AG04450 (cell line): Measurements from ENCODE around the gene VAC14. TPM values are rescaled to one million over a fixed set of nuclear protein-coding genes. Genes with fewer than 3 reads are reported as not detected.

Experiments used
- CTCF ChIA-PET: fragments of 300-600, 350-600 bp; formaldehyde crosslinking; extraction: SDS; loops from one replicate; lab custom pipeline; 2022; ENCODE audit warnings: antibody characterized with exemption, inconsistent platforms; lab: Charles Lee
- POLR2A ChIA-PET: fragments of 350-600 bp; formaldehyde crosslinking; extraction: SDS; loops from one replicate; lab custom pipeline; 2021; ENCODE audit warnings: antibody characterized with exemption, inconsistent platforms; lab: Yijun Ruan, JAX
- DNase-seq: peaks from one replicate; pipeline ENCODE4 v3.0.0-alpha.2; 2011; ENCODE audit warnings: low read depth, low spot score
- H3K27ac ChIP-seq: one replicate; pipeline ENCODE4 v1.5.1; 2012; ENCODE audit warnings: low read depth, low read length, control low read depth
- H3K27me3 ChIP-seq: one replicate; pipeline ENCODE4 v1.6.0; 2012; ENCODE audit warnings: low read length; ENCODE audit not compliant: control insufficient read depth, insufficient read depth
- H3K4me3 ChIP-seq: 2 replicates; pipeline ENCODE4 v1.5.1; 2011; ENCODE audit warnings: mild to moderate bottlenecking, low read depth, low read length, control low read depth
- H3K9me3 ChIP-seq: 2 replicates; pipeline ENCODE4 v1.5.1; 2012; ENCODE audit warnings: low read length; ENCODE audit not compliant: control insufficient read depth, insufficient read depth
- CTCF ChIP-seq: IDR thresholded peaks from 2 replicates; pipeline ENCODE4 v1.5.1; 2011; ENCODE audit warnings: low read depth, low read length, control low read depth, inconsistent platforms
- polyA plus RNA-seq: library from polyadenylated mRNA; depleted of rRNA; stranded (reverse); fragments of >200 nt; gene quantifications from 2 replicates; pipeline ENCODE4 v1.2.3, GENCODE V29; 2011

The VAC14 gene
- polyA plus RNA-seq, 1 experiment: 30.2 TPM

DNA sequence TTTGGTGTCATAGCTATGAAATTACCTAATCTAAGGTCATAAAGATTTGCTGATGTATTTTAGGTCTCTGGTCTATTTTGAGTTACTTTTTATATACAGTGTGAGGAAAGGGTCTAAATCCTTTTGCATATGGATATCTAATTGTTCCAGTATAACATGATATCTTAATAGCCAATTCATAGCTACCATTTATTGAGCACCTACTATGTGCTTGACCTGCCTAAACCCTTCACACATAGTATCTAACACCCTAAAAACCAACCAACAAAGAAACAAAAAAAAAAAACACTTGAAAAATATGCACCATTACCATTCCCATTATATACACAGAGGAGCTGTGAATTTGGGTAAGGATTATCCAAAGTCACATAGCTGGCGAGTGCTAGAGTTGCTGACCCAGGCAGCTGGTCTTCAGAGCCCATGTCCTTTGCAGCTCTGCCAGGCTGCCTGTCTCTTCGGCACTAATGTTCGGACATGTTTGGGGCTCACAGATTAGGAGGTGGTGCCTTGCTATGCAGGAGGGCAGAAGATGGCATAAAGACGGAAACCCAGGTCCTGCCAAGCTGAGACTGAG is 66.3 kb downstream of the VAC14 start:
- no peaks in the 10 kb centered on the region for H3K9me3 ChIP-seq
- ChIA-PET POLR2A (interaction anchor here (0.6 to 1.2 kb wide), 6 partner anchors 16 to 158 kb away, joined by 3 to 9 read pairs (median 4); no protein-coding TSS in a partner anchor), CTCF (interaction anchor here (0.8 to 1.3 kb wide), 2 partner anchors 19 to 81 kb away, joined by 3 read pairs; no protein-coding TSS in a partner anchor)

GRCh38 chr16:70730944-70731343 is 70.0 kb downstream of the VAC14 start:
- no peak for DNase-seq
- no peak overlapping the region for H3K27ac ChIP-seq
- ChIA-PET POLR2A (no interaction called here), CTCF (no interaction called here)
- TF ChIP-seq CTCF: no peak
- no peaks in the 10 kb centered on the region for H3K27me3 ChIP-seq
- no peak overlapping the region for H3K4me3 ChIP-seq
- no peaks in the 10 kb centered on the region for H3K9me3 ChIP-seq

More for the DNA sequence above, 66.3 kb downstream of the VAC14 start:
- no peak for DNase-seq
- no peak for TF ChIP-seq CTCF
- H3K4me3 ChIP-seq: no peak overlapping the region
- H3K27me3 ChIP-seq: no peaks in the 10 kb centered on the region
- H3K27ac ChIP-seq: peak overlapping the region; percentile 99

- H3K27ac ChIP-seq: no peak overlapping the region
- no peaks in the 10 kb centered on the region for H3K27me3 ChIP-seq
- ChIA-PET CTCF (no interaction called here), POLR2A (interaction anchor here (0.6 kb wide), 1 partner anchor 370 kb away, joined by 7 read pairs; no protein-coding TSS in a partner anchor)
- no peak for TF ChIP-seq CTCF
- H3K4me3 ChIP-seq: no peak overlapping the region
- DNase-seq: no peak
- no peaks in the 10 kb centered on the region for H3K9me3 ChIP-seq
Measured at GRCh38 chr16:70730031-70730430, 70.9 kb downstream of the VAC14 start.

DNA sequence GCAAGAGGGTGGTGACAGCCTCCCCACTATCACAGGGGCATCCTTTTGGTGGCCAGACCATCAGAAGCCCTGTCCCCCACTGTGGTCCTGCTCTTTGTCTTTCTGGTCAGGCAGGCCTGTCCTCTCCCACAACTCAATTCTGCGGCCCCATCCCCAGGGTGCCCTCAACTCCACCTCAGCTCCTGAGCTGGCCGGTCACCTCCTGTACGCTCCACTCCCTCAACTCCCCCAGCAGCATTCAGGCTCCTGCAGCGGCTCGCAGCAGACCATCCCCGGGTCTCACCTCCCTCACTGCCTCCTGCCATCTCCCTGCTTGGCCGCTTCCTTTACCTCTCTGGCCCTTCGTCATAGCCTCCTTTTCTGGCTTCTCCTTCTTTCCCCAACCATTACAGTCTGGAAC is 71.7 kb downstream of the VAC14 start:
- ChIA-PET CTCF (interaction anchor here (1.2 to 1.7 kb wide), 2 partner anchors 9 to 42 kb away, joined by 3 to 5 read pairs; no protein-coding TSS in a partner anchor), POLR2A (interaction anchor here (1.1 kb wide), 1 partner anchor 14 kb away, joined by 4 read pairs; no protein-coding TSS in a partner anchor)
- Histone ChIP-seq H3K27me3 (no peaks in the 10 kb centered on the region), H3K27ac (no peak overlapping the region), H3K4me3 (no peak overlapping the region), H3K9me3 (no peaks in the 10 kb centered on the region)
- DNase-seq: no peak
- TF ChIP-seq CTCF: no peak

DNA sequence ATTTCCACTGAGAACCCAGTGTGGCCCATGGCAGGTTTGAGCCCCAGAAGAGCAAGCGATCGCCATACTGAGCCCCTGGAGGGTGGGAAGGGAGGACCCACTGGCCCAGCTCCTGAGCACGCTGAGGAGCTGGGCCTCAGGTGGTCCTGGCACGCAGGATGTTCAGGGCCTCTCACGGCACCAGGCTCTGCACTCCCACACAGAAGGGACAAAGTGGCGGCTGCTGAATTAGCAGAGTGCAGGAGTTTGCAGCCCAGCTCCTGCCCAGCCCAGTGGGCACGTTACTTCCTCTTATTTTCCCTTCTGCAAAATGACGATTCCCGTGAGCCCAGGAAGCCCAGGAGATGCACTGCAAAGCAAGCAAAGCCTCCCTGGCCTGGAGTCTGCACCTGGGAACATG is 72.8 kb downstream of the VAC14 start:
- ChIA-PET POLR2A (interaction anchor here (1.1 to 1.4 kb wide), 2 partner anchors 13 to 42 kb away, joined by 3 to 4 read pairs; partner anchors contain the start of gene MTSS2), CTCF (interaction anchor here (1.7 kb wide), 1 partner anchor 43 kb away, joined by 5 read pairs; no protein-coding TSS in a partner anchor)
- Histone ChIP-seq H3K9me3 (no peaks in the 10 kb centered on the region), H3K27me3 (no peaks in the 10 kb centered on the region), H3K27ac (no peak overlapping the region), H3K4me3 (no peak overlapping the region)
- no peak for TF ChIP-seq CTCF
- DNase-seq: no peak
